Mesodermal cell (in vitro differentiated cells): Measurements from ENCODE around the gene EFS.

Experiments
- H3K27ac ChIP-seq: 2 replicates; pipeline ENCODE4 v1.7.0; 2013; ENCODE audit warnings: mild to moderate bottlenecking, low read depth, low read length, moderate library complexity; ENCODE audit not compliant: severe bottlenecking
- H3K36me3 ChIP-seq: 2 replicates; pipeline ENCODE4 v1.7.1; 2013; ENCODE audit warnings: mild to moderate bottlenecking, low read length, moderate library complexity; ENCODE audit not compliant: control insufficient read depth, insufficient read depth
- H3K4me1 ChIP-seq: one replicate; pipeline ENCODE4 v1.7.1; 2013; ENCODE audit warnings: mild to moderate bottlenecking, low read length; ENCODE audit not compliant: insufficient read depth, control insufficient read depth, poor library complexity, severe bottlenecking
- H3K4me3 ChIP-seq: 2 replicates; pipeline ENCODE4 v1.7.0; 2013; ENCODE audit warnings: low read length, control low read depth, mild to moderate bottlenecking; ENCODE audit not compliant: insufficient read depth, poor library complexity, severe bottlenecking; ENCODE audit errors: extremely low read depth
- H3K9me3 ChIP-seq: 2 replicates; pipeline ENCODE4 v1.7.1; 2013; ENCODE audit warnings: mild to moderate bottlenecking, low read length, moderate library complexity; ENCODE audit not compliant: control insufficient read depth
- WGBS, 2 experiments: methylation state at CpG; one replicate each; pipeline ENCODE4 v1.1.5; 2013; ENCODE audit warnings: missing lambda C conversion rate in 2 of 2; ENCODE audit not compliant: insufficient coverage in 2 of 2; 5-methylcytosine and 5-hydroxymethylcytosine counted together

Gene EFS

GRCh38 chr14:23308721-23309445 is 56.1 kb downstream of the EFS start:
- peaks cover 54% of the 10 kb centered on the region for H3K36me3 ChIP-seq
- peaks cover 14% of the 10 kb centered on the region for H3K4me1 ChIP-seq
- no peaks in the 10 kb centered on the region for H3K9me3 ChIP-seq
- no peak overlapping the region for H3K4me3 ChIP-seq
- no peak overlapping the region for H3K27ac ChIP-seq
- 96 to 98% methylated on average over 12 to 17 of the region's 17 CpGs for WGBS, 2 experiments

- Histone ChIP-seq H3K27ac (no peak overlapping the region), H3K4me3 (peak overlapping the region; percentile 86), H3K36me3 (peaks cover 50% of the 10 kb centered on the region), H3K4me1 (peaks cover 14% of the 10 kb centered on the region), H3K9me3 (no peaks in the 10 kb centered on the region)
- 90 to 94% methylated on average over 17 to 19 of the region's 22 CpGs for WGBS, 2 experiments
Observed at GRCh38 chr14:23307687-23308644, 57.0 kb downstream of the EFS start.

- Histone ChIP-seq H3K36me3 (peaks cover 46% of the 10 kb centered on the region), H3K4me1 (peaks cover 14% of the 10 kb centered on the region), H3K9me3 (no peaks in the 10 kb centered on the region), H3K4me3 (peak overlapping the region; percentile 86), H3K27ac (peak overlapping the region; percentile 72)
- whole genome bisulfite sequencing, 2 experiments: 0% methylated on average over 1 of the region's 5 CpGs
Observed at GRCh38 chr14:23307146-23307530, 57.8 kb downstream of the EFS start.

- no peaks in the 10 kb centered on the region for H3K9me3 ChIP-seq
- 1 to 2% methylated on average over 19 to 23 of the region's 24 CpGs for WGBS, 2 experiments
- H3K36me3 ChIP-seq: peaks cover 40% of the 10 kb centered on the region
- H3K4me1 ChIP-seq: peaks cover 14% of the 10 kb centered on the region
- peak within 1 kb of the TSS; percentile 72 for H3K27ac ChIP-seq
- peak within 1 kb of the TSS; percentile 86 for H3K4me3 ChIP-seq
Observed at GRCh38 chr14:23306412-23307145, 58.4 kb downstream of the EFS start, which contains the start of gene BCL2L2. BCL2L2 (plus strand) TSS chr14:23306833; CDS start chr14:23307768, 935 bp downstream.
